Ascending aorta (tissue), 2 donors: ENCODE measurements around the gene PREX1. TPM values are rescaled to one million over a fixed set of nuclear protein-coding genes. Genes with fewer than 3 reads are reported as not detected.

Experiments
- DNase-seq, 2 donors: peaks; one replicate each; pipeline ENCODE4 v3.0.0-alpha.2; 2019; ENCODE audit warnings: low spot score in 2 of 2
- H3K27ac ChIP-seq, 2 donors: fragments of 200-600 bp; sonication (generic); one replicate each; pipeline ENCODE4 v1.5.1; 2016 to 2017; ENCODE audit warnings: mild to moderate bottlenecking in 1 of 2
- H3K27me3 ChIP-seq: fragments of 200-600 bp; sonication (generic); one replicate; pipeline ENCODE4 v1.5.1; 2017
- H3K36me3 ChIP-seq, 2 donors: fragments of 200-600 bp; sonication (generic); one replicate each; pipeline ENCODE4 v1.5.1; 2016
- H3K4me1 ChIP-seq, 2 donors: fragments of 200-600 bp; sonication (generic); one replicate each; pipeline ENCODE4 v1.5.1; 2016 to 2017; ENCODE audit warnings: mild to moderate bottlenecking in 1 of 2
- H3K4me3 ChIP-seq, 2 donors: fragments of 200-600 bp; sonication (generic); one replicate each; pipeline ENCODE4 v1.5.1; 2016 to 2017; ENCODE audit warnings: mild to moderate bottlenecking in 1 of 2
- H3K9me3 ChIP-seq, 2 donors: fragments of 200-600 bp; sonication (generic); one replicate each; pipeline ENCODE4 v1.5.1; 2016
- CTCF ChIP-seq, 3 experiments: fragments of 200-600 bp in 2 of 3; fragments of 450-650 bp in 1 of 3; sonication (generic) in 2 of 3; IDR thresholded peaks; one replicate each; pipeline ENCODE4 v1.5.1; 2016 to 2019; ENCODE audit warnings: antibody characterized with exemption in 3 of 3, mild to moderate bottlenecking in 1 of 3, moderate library complexity in 1 of 3
- intact Hi-C: fragments of 100-400 bp; cut with DNase I; formaldehyde crosslinking; loops from one replicate; pipeline ENCODE4 v1.15.1; 2023
- total RNA-seq: library from RNA; depleted of rRNA; stranded (reverse); fragments of >200 nt; gene quantifications from one replicate; pipeline ENCODE4 v1.1.0, GENCODE V29; 2016

Gene PREX1
- total RNA-seq, 1 donor from 2014 or later = 75.4 TPM

- intact Hi-C loops = no loop called here
- H3K4me3 ChIP-seq = no peak overlapping the region
- H3K27ac ChIP-seq = no peak overlapping the region
- DNase-seq = no peak
- no peaks in the 10 kb centered on the region for H3K27me3 ChIP-seq
- TF ChIP-seq CTCF (IDR thresholded peaks at IDR 0.05) = no peak
- H3K4me1 ChIP-seq = no peaks in the 10 kb centered on the region
- H3K9me3 ChIP-seq = no peaks in the 10 kb centered on the region
- no peaks in the 10 kb centered on the region for H3K36me3 ChIP-seq
These were observed 22.0 kb upstream of the PREX1 start for GRCh38 chr20:48849779-48850178.

GRCh38 chr20:48849299-48849698 lies 21.5 kb upstream of the PREX1 start:
- Histone ChIP-seq H3K9me3 (no peaks in the 10 kb centered on the region), H3K27ac (no peak overlapping the region), H3K36me3 (no peaks in the 10 kb centered on the region), H3K4me1 (no peaks in the 10 kb centered on the region), H3K4me3 (no peak overlapping the region), H3K27me3 (no peaks in the 10 kb centered on the region)
- intact Hi-C loops = no loop called here
- DNase-seq = no peak
- no peak for TF ChIP-seq CTCF (IDR thresholded peaks at IDR 0.05)

GRCh38 chr20:48847498-48848205 lies 19.9 kb upstream of the PREX1 start:
- H3K36me3 ChIP-seq = no peaks in the 10 kb centered on the region
- no peaks in the 10 kb centered on the region for H3K9me3 ChIP-seq
- DNase-seq = no peak
- H3K4me1 ChIP-seq = no peaks in the 10 kb centered on the region
- intact Hi-C loops = no loop called here
- TF ChIP-seq CTCF (IDR thresholded peaks at IDR 0.05) = no peak
- H3K27me3 ChIP-seq = no peaks in the 10 kb centered on the region
- no peak overlapping the region for H3K27ac ChIP-seq
- no peak overlapping the region for H3K4me3 ChIP-seq

GRCh38 chr20:48846516-48847492 lies 19.0 kb upstream of the PREX1 start:
- H3K36me3 ChIP-seq = no peaks in the 10 kb centered on the region
- no peak overlapping the region for H3K4me3 ChIP-seq
- DNase-seq = no peak
- intact Hi-C loops = no loop called here
- H3K9me3 ChIP-seq = no peaks in the 10 kb centered on the region
- H3K27me3 ChIP-seq = no peaks in the 10 kb centered on the region
- no peaks in the 10 kb centered on the region for H3K4me1 ChIP-seq
- H3K27ac ChIP-seq = no peak overlapping the region
- TF ChIP-seq CTCF (IDR thresholded peaks at IDR 0.05) = no peak

- no peak overlapping the region for H3K27ac ChIP-seq
- no peaks in the 10 kb centered on the region for H3K4me1 ChIP-seq
- TF ChIP-seq CTCF (IDR thresholded peaks at IDR 0.05) = no peak
- no peaks in the 10 kb centered on the region for H3K9me3 ChIP-seq
- no peaks in the 10 kb centered on the region for H3K36me3 ChIP-seq
- no peak overlapping the region for H3K4me3 ChIP-seq
- H3K27me3 ChIP-seq = no peaks in the 10 kb centered on the region
- DNase-seq = no peak
- intact Hi-C loops = no loop called here
These were observed 18.0 kb upstream of the PREX1 start for GRCh38 chr20:48845721-48846306.
